ENCODE results near the gene RNF212.

Gene RNF212

GRCh38 chr4:1087371-1087770, 26.0 kb downstream of the RNF212 start:
- no peak for DNase-seq

GRCh38 chr4:1086011-1086410, 27.4 kb downstream of the RNF212 start:
- DNase-seq: no peak

DNA sequence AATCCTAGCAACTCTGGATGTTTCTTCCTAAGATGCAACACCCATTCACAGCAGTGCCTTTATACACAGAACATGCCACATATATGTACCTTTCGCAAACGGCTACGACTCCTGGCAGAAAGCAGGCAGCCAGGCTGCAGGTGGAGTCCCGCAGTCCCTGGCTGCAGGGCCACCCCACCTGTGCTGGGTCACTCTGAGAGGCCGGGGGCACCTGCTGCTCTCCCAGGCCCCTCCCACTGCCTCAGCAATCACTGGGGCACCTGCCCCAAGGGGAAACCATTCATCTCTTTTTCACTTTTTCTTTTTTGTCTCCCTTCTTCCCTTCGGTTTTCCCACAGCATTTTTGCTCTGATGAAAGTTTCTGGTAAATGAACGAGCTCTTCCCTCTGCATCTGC, 28.0 kb downstream of the RNF212 start:
- DNase-seq: no peak

GRCh38 chr4:1084796-1085403, 28.5 kb downstream of the RNF212 start:
- DNase-seq: no peak

DNA sequence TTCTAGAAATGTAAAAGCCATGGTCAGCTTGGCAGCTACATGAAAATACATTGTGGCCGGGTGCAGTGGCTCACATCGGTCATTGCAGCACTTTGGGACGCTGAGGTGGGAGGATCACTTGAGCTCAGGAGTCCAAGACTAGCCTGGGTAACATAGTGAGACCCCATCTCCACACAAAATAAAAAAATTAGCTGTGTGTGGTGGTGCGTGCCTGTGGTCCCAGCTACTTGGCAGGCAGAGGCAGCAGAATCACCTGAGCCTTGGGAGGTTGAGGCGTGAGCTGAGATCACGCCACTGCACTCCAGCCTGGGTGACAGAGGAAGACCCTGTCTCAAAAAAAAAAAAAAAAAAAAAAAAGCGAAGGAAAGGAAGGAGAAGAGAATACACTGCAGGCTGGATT, 29.0 kb downstream of the RNF212 start:
- DNase-seq: no peak

DNA sequence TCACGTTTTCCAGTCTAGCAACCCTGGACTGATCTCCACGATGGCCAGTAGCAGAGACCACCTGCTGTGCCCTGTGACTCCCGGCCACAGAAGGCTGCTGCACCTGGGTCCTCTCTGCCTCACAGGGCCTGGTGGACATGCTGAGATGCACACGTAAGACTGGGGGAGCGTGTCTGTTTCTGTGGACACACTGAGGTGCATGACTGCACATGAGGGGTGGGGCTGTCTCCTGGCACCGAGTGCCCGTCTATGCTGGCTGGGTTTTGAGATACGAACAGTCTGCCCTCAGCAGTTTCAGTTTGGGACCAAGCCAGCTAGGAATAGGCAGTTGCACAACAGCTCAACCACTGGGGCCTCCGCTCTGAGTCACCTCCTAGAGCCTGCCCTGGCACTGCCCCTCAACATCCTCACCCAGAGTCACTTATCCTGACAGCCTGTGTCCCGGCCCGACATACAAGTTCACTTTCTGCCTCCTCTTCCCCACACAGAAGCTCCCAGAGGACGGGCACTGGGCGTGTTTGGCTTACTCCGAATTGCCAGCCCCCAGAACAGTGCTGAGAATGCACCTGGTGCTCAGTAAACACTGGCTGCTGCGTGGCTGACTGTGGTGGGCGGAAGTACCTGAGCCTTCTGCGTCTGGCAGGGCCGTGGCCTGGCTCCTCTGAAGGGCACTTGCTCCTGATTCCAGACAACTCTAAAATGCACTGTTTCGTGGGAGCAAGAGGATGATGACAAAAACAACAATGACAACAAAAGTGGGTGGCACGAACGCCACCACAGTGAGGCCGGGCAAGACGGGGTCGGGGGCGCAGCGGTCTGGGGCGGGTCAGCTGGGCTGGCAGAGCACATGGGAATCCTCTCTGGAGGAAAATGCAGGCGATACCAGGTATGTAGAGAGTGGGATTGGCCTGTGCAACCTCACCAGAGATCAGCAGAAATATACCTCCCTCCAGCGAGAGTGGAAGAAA, 30.9 kb downstream of the RNF212 start:
- peak; percentile 44 to 59 for DNase-seq

DNA sequence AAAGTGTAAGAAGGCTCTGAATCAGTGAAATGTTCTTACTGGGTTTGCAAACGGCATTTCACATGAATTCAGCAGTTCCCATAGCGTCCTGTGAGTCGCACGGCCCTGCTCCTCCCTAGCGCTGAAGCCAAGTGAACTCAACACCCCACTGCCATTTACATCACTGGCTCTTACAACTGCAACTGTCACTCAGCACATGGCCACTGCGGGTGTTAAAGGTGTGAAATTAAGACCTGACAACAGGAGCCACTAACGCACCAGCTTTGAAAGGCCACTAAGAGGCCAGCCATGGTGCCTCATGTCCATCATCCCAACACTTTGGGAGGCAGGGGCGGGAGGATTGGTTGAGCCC, 31.7 kb downstream of the RNF212 start:
- no peak for DNase-seq

GRCh38 chr4:1080961-1081688, 32.2 kb downstream of the RNF212 start:
- DNase-seq: peak; percentile 23 to 60

GRCh38 chr4:1080432-1080831, 32.9 kb downstream of the RNF212 start:
- DNase-seq: no peak

DNA sequence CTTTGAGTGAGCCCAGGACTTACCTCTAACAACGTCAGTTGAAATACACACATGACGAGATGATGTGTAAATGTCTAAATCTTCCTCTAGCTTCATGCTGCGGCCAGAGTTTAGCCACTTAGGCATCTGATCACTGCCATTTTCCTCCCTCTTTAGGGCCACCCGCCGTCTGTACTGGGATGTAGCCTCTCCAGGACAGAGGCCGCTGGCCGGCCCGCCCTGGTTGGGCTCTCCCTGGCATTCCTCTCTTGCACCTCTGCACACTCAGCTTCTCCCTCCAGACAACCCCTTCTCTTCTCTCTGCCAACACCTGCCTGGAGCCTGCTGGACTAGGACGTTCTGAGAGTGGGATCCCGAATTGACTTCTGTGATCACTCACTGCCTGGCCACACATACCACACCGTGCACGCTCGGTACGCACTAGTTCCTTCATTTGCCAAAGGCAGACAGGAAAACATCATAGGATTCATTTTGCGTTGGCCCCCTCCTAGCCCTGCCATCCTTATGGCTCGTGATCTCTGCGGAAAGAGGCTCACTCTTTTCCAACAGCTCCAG, 33.6 kb downstream of the RNF212 start:
- DNase-seq: no peak

DNA sequence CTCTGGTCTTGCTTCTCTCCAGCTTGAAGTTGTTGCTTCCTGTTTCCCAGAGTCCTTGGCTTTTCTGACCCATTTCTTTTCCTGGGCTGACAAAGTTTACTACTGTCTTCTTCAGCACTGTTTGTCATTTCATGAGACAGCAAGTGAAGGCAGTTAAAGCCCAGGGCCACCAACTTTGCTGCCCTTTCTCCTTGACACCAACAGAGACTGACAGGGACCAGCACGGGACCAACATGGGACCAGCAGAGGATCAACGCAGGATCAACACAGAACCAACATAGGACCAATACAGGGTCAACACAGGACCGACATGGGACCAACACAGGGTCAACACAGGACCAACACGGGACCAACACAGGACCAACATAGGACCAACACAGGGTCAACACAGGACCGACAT, 34.9 kb downstream of the RNF212 start:
- DNase-seq: no peak

- DNase-seq: no peak
These were observed 35.5 kb downstream of the RNF212 start for GRCh38 chr4:1077711-1078477.

DNA sequence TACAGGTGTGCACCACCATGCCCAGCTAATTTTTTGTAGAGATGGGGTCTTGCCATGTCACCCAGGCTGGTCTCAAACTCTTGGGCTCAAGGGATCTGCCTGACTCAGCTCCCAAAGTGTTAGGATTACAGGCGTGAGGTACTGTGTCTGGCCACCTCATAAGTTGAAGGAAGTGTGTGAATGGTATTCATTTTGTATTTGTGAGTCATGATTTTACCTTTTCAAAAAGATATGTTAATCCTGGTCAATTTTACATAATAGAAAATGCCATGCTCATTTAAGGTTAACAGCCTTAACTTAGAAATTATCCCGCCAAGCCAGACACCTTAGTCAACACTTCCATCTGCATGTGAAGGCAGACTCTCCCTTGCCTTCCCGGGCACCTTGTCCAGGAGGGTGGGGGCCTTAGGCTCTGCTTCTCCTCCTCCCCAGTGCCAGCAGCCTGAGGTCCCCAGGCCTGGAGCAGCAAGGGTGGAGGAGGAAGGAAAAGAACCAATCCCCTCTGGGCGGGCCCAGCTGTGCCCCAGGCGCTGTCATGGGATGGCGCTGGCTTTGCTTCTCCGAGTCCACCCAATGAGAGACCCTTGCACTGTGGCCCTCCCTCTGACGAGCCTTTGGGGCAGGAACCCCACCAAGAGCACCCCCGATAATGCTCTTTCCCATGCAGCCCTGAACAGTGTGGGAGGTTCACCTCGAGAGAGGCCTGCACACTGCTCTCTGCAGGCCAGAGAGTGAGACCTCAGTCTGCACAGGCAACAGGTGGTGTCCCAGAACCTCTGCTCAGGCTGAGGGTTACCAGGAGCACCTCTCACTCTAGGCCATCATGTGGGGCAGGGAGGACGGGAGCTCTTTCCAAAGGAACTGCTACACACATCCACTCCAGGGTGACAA, 37.3 kb downstream of the RNF212 start:
- DNase-seq: no peak

DNA sequence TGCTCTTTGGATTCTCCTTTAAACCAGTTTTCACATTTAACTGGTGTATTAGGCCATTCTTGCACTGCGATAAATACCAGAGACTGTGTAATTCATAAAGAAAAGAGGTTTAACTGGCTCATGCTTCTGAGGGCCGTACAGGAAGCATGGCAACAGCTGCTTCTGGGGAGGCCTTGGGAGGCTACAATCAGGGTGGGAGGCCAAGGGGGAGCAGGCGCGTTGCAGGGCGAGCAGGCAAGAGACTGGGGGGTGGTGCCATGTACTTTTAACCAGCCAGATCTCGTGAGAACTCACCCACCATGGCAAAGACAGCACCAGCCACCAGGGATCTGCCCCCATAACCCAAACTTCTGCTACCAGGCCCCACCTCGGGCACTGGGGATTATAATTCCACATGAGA, 38.1 kb downstream of the RNF212 start:
- no peak for DNase-seq

DNA sequence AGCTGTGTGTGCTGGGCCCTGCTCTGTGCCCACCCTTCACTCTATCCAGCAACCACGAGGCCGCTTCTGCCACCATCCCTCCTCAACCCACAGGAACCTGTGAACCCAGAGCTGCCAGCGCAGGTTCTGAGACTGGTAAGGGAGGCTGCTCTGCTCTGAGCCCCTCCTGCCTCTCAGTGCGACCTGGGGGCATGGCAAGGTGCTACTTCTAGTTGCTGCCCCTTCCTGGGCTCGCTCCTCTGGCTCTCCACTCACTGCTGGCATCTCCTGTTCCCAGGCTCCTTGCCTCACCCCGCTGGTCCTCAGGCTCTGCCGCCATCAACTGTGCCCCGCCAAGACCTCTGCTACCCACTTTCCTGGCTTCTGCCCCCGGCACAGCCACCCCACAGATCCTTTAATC, 39.3 kb downstream of the RNF212 start:
- no peak for DNase-seq

DNA sequence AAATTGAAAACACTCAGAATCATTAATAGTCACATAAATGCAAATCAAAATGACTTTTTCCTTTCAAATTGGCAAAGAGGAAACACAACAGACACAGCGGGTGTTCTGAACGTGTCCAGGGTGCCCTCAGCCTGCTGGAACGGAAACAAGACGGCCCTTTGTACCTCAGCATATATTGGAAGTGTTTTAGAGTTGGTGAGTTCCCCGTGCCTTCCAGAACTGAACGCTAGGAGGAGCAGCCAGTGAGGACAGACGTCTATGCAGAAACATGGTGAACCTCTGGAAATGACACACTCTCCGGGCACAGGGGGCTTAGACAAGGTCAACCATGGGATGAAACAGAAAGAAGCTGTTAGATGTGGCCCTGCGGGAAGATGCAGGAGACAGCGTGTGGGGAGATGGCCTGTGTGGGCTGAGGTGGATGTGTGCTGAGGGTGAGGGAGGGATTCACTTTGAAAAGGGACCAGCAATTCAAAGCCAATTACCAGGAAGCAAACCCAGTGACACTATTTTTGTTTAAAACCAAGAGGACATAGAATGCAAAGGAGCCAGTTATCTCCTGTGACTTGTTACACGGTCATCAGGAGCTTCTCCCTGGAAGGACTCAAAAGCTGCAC, 40.4 kb downstream of the RNF212 start:
- DNase-seq: peak; percentile 39

DNA sequence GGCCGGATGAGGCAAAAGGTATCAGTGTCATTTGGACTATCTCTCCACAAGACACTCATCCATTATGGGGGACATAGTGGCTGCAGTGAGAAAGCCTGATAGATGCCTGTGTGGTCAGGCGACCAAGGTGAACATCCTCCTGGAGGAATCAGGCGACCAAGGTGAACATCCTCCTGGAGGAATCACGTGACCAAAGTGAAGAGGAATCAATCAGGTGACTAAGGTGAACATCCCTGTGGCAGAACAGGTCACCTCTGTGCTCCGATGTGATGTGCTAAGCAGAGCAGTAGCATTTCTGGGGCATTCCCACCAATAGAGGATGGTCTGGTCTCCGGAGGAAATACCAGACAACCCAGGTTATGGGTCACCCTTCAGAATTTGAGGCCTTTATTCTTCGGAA, 44.0 kb downstream of the RNF212 start:
- DNase-seq: no peak

DNA sequence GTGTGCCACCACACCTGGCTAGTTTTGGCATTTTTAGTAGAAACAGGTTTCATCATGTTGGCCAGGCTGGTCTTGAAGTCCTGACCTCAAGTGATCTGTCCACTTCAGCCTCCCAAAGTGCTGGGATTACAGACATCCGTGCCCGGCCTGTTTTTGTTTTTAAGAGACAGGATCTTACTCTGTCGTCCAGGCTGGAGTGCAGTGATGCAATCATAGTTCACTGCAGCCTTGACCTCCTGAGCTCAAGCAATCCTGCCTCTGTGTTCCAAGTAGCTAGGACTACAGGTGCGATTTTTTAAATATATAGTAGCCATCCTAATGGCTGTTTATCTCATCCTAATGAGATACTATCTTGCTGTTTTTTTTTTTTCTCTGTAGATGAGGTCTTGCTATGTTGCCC, 47.6 kb downstream of the RNF212 start:
- no peak for DNase-seq

DNA sequence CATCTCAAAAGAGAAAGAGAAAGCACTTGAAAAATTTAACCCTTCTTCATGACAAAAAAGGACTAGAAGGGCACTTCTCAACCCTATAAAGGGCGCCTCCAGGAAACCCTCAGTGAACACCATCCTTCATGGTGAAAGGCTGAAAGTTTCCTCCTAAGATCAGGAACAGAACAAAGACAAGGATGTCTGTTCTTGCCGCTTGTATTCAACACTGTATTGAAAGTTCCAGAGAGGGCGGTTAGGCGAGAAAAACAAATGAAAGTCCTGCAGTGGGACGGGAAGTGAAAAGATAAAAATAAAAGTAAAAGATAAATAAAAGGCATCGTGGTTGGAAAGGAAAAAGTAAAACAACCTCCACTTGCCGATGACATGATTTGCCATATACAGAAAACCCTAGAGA, 50.9 kb downstream of the RNF212 start:
- no peak for DNase-seq

DNA sequence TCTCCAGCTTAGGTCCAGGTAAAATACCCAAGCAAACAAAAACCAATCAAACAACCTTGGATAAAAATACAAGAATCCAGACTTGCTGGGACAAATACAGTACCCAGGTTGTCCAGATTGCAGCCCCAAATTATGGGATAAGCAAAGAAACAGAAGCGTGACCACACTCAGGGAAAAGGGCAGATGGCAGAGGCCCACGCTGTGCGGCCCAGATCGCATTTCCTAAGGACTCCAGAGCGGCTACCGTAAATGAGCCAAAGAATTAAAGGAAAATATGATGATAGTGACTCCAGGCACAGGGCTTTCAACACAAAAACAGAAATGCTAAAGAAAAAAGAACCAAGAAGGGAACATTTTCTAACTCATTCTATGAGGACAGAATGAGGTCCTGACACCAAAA, 51.6 kb downstream of the RNF212 start:
- no peak for DNase-seq

GRCh38 chr4:1061056-1061700, 52.2 kb downstream of the RNF212 start:
- no peak for DNase-seq
